Fibroblast of mammary gland (primary cell): ENCODE results near the gene DLG2.

Experiments used
- DNase-seq: peaks from one replicate; pipeline ENCODE4 v3.0.0-alpha.2; 2010; ENCODE audit warnings: low read depth
- H3K4me3 ChIP-seq: 2 replicates; pipeline ENCODE4 v1.5.1; 2011; ENCODE audit warnings: low read depth, mild to moderate bottlenecking, low read length, moderate library complexity; ENCODE audit not compliant: control insufficient read depth
- TF ChIP-seq, protein P1 (sequence below): conservative IDR thresholded peaks from 2 replicates; pipeline ENCODE4 v1.5.1; 2011; ENCODE audit warnings: low read depth, low read length, inconsistent platforms; ENCODE audit not compliant: control insufficient read depth, insufficient read depth

DLG2 gene

DNA sequence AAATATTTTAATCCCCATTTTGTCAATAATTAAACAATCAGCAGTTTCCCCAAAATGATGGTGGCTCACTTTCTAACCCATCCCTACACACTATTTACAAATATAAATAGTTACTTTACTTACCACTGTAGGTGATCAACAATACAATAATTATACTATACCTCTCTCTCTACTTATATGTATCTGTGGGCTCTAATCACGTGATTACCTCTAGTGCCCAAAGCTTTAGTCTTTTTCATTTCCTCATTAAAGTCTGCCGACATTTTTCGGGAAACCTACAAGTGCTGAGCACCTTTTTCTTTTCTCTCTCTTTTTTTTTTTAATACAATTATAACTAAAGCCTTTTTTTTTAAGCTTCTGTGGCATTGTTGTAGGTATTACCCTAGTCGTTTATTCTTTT, 23.9 kb downstream of the DLG2 start:
- TF ChIP-seq, protein P1, sequence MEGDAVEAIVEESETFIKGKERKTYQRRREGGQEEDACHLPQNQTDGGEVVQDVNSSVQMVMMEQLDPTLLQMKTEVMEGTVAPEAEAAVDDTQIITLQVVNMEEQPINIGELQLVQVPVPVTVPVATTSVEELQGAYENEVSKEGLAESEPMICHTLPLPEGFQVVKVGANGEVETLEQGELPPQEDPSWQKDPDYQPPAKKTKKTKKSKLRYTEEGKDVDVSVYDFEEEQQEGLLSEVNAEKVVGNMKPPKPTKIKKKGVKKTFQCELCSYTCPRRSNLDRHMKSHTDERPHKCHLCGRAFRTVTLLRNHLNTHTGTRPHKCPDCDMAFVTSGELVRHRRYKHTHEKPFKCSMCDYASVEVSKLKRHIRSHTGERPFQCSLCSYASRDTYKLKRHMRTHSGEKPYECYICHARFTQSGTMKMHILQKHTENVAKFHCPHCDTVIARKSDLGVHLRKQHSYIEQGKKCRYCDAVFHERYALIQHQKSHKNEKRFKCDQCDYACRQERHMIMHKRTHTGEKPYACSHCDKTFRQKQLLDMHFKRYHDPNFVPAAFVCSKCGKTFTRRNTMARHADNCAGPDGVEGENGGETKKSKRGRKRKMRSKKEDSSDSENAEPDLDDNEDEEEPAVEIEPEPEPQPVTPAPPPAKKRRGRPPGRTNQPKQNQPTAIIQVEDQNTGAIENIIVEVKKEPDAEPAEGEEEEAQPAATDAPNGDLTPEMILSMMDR = no peak
- DNase-seq = no peak
- H3K4me3 ChIP-seq = no peak overlapping the region

GRCh38 chr11:85602526-85603213, 24.5 kb downstream of the DLG2 start:
- no peak overlapping the region for H3K4me3 ChIP-seq
- peak; percentile 24 for DNase-seq
- TF ChIP-seq, protein P1 = no peak

- H3K4me3 ChIP-seq = no peak overlapping the region
- no peak for DNase-seq
- TF ChIP-seq, protein P1 = no peak
These were observed 28.1 kb downstream of the DLG2 start for GRCh38 chr11:85599083-85599482.

DNA sequence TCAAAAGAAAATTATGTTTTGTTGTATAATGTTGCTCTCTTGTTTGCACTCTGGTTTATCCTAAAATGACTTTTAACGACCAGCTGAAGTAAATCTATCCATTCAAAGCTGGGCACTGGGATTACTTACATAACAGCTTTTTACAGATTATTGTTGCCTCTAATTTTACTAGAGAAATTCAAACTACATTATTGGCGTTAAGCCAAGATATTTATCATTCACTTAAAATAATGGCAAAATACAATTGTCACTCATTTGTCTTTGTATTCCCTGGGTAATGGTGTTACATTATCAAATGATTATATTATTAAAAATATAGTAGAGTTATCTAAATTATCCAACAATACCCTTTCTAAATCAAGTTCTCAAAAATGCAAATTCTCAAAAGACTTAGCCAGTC, 30.3 kb downstream of the DLG2 start:
- DNase-seq = no peak
- no peak overlapping the region for H3K4me3 ChIP-seq
- TF ChIP-seq, protein P1 = no peak

DNA sequence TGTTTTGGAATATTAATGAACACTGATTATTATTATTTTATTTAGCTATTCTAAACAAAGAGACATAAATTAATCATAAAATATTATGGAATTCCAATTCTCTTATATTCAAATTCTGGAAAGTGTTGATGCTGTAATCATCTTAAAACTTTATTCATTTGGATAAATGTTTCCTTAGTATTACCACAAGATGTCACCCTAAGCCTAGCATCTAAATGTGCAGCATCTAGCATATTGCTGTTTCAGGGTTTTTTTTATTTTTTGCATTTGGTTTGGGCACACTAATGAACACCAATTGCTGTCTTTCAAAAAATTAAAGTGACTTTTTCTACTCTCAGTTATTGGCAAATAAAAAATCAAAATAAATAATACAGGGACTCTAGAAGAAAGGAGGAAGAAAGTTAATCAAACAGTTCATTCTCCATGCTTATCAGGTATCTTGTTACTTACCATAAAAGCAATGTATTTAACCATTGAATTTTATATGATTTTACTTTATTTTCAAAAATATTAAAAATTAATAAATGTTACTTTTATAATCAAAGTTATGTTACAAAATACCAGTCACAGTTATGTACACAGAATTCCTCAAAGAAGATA, 31.8 kb downstream of the DLG2 start:
- no peak overlapping the region for H3K4me3 ChIP-seq
- peak; percentile 68 for DNase-seq
- TF ChIP-seq, protein P1 = peak; percentile 59

DNA sequence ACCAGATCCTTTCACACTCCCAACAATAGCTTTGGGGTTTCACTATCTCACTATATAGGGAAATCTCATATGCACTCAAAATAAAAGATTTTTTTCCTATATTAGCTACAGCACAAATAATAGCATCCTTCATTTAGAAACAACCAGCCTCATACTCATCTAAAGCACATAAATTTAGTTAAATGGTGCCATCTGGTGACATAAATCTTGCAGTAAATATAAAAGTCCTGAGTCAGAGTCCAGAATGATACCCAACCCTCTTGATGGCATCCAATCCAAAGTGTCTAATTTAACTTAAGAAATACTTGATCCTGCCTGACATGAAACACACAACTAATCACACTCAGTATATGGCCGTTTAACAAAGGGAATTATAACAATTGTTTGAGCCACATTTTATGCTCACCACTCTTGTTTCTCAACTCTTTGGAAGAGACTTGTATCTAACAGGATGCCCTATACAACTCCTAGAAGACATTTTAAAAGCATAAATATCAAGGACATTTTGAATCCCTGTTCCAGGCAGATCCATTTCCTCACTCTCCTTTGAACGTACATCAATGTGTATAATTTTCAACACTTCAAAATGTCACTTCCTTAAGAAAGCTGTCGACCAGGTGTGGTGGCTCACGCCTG, 36.2 kb downstream of the DLG2 start:
- DNase-seq = peak; percentile 51
- H3K4me3 ChIP-seq = no peak overlapping the region
- TF ChIP-seq, protein P1 = no peak
